Activated naive CD8-positive, alpha-beta T cell treated with anti-CD3 and anti-CD28 coated beads for 36 hours (primary cell): ENCODE measurements around the gene KCNJ5. TPM values are rescaled to one million over a fixed set of nuclear protein-coding genes. Genes with fewer than 3 reads are reported as not detected.

ENCODE experiments used
- DNase-seq: peaks from one replicate; pipeline ENCODE4 v3.0.0; 2021
- H3K27ac Mint-ChIP-seq: one replicate; pipeline ENCODE4 v1.8.0; 2022; ENCODE audit warnings: mild to moderate bottlenecking, moderate library complexity, mixed read lengths
- H3K27me3 Mint-ChIP-seq: one replicate; pipeline ENCODE4 v1.8.0; 2022; ENCODE audit warnings: mild to moderate bottlenecking, mixed read lengths
- H3K36me3 Mint-ChIP-seq: one replicate; pipeline ENCODE4 v1.8.0; 2021; ENCODE audit warnings: mild to moderate bottlenecking, mixed read lengths
- H3K4me1 Mint-ChIP-seq: one replicate; pipeline ENCODE4 v1.8.0; 2021; ENCODE audit warnings: mixed read lengths
- H3K4me3 Mint-ChIP-seq: one replicate; pipeline ENCODE4 v1.8.0; 2022; ENCODE audit warnings: mild to moderate bottlenecking, moderate library complexity, mixed read lengths
- H3K9me3 Mint-ChIP-seq: one replicate; pipeline ENCODE4 v1.8.0; 2022; ENCODE audit warnings: mixed read lengths
- total RNA-seq, 2 experiments: library from RNA; stranded (reverse); gene quantifications; one replicate each; pipeline ENCODE4 v1.2.3, GENCODE V29; 2021

Gene KCNJ5
- total RNA-seq, 2 experiments from 2014 or later, result not detected

DNA sequence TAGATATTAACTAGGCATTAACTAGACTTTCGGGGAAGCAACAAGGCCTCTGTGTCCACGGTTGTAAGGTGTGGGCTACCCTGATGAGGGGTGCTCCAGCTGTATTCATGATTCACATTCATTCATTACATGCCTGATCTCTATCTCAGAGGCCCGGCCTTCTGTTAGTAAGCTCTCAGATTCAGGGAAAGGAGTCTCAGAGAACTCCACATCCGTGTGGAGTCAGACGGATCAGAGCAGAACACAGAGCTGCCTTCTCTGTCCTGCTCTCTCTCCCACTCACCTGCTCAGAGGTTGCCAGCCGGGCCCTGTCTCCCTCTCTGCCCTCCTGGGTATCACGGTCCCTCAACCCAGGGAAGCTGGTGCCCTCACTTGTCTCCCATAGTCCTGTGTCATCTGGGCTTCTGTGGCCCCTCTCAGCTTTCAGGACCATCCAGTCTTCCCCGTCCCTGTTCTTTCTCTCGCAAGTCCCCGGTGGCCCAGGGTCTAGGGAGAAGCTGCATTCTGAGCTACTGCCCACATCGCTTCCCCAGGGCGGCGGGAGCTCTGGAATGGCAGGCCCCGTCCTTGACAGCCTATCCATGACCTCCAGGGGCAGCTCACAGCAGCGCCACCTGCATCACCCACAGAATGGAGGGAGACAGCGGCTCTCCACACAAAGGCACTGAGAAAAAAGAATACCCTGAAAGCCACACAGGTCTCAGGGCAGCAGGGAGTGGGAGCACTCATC is 47.2 kb downstream of the KCNJ5 start:
- Mint-ChIP-seq H3K4me3 (no peak overlapping the region), H3K27me3 (no peaks in the 10 kb centered on the region), H3K4me1 (no peaks in the 10 kb centered on the region), H3K27ac (no peak overlapping the region), H3K9me3 (no peaks in the 10 kb centered on the region), H3K36me3 (no peaks in the 10 kb centered on the region)
- DNase-seq, result no peak

- Mint-ChIP-seq H3K9me3 (no peaks in the 10 kb centered on the region), H3K36me3 (no peaks in the 10 kb centered on the region), H3K27me3 (peaks cover 4% of the 10 kb centered on the region), H3K27ac (no peak overlapping the region), H3K4me1 (no peaks in the 10 kb centered on the region), H3K4me3 (no peak overlapping the region)
- DNase-seq, result no peak
Measured at GRCh38 chr11:128939591-128939990, 48.4 kb downstream of the KCNJ5 start.

DNA sequence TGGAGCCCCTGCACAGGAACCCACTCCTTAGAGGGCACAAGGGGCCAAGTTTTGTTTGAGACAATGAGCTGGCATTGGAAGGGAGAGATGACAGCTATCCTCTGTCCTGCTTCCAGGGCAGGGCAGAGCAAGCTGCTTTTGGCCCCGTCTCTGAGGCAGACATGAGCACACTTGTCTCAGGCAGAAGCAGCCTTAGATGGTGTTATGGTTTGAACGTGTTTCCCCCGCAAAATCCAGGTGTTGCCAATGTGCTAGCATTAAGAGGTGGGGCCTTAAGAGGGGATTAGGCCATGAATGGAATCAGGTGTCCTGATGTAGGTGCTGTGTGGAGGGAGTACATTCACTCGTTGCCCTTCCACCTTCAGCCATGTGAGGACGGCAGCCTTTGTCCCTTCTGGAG is 49.0 kb downstream of the KCNJ5 start:
- Mint-ChIP-seq H3K27ac (no peak overlapping the region), H3K4me3 (no peak overlapping the region), H3K4me1 (no peaks in the 10 kb centered on the region), H3K9me3 (no peaks in the 10 kb centered on the region), H3K36me3 (no peaks in the 10 kb centered on the region), H3K27me3 (peaks cover 4% of the 10 kb centered on the region)
- DNase-seq, result no peak

- no peaks in the 10 kb centered on the region for H3K4me1 Mint-ChIP-seq
- peaks cover 4% of the 10 kb centered on the region for H3K27me3 Mint-ChIP-seq
- H3K27ac Mint-ChIP-seq, result no peak overlapping the region
Measured at GRCh38 chr11:128940603-128941002, 49.4 kb downstream of the KCNJ5 start.

DNA sequence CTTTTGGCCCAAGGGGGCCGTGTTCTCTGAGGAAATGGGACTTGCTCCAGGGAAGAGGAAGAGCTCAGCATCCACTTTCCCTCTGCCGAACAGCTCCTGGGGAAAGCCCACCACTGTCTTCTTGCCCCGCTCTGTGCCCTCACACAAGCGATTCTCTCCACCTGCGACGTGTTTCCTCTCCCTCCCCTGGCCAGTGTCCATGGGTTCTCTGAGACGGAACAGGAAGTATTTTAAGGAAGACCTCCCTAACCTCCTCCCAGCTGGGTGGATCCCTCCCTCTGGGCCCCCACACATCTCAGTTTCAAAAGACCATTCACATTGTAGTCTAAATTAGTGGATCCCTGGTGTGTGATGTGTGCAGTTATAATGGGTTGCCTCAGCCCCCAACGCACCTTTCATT is 50.0 kb downstream of the KCNJ5 start:
- Mint-ChIP-seq H3K36me3 (no peaks in the 10 kb centered on the region), H3K9me3 (no peaks in the 10 kb centered on the region), H3K27me3 (peaks cover 4% of the 10 kb centered on the region), H3K4me3 (no peak overlapping the region), H3K27ac (no peak overlapping the region), H3K4me1 (no peaks in the 10 kb centered on the region)
- no peak for DNase-seq

More at GRCh38 chr11:128940603-128941002, 49.4 kb downstream of the KCNJ5 start:
- Mint-ChIP-seq H3K9me3 (no peaks in the 10 kb centered on the region), H3K4me3 (no peak overlapping the region), H3K36me3 (no peaks in the 10 kb centered on the region)
- no peak for DNase-seq

DNA sequence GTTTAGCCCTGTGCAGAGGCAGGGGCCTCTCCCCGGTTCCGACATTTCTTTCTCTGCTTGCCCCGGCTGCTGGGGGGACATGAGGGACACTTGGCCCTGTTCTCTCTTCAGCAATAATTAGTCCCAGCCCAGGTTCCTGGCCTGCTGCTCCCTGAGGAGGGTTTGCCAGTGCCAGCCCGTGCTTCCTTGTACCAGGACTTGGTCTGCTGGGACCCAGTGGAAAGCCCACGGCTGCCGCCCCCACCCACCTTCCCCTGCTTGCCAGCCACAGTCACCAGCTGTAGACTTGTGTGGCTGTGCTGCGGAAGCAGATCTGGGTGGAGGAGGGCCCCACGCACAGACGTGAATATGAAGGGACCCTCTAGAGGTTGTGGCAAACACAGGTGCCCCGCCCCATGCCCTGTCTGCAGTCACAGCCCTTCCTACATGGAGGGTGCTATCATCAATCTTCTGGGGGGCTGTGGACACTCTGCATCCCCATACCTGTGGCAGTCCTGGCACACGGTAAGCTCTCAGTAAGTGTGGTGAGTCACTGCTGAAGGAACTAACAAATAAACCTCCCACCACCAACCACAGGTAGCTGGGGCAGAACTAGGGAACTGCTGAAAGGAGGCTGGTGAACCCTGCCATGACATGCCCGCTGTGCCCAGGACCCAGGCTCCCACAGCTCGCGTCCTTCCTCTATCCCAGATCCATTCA is 50.6 kb downstream of the KCNJ5 start:
- H3K36me3 Mint-ChIP-seq, result no peaks in the 10 kb centered on the region
- H3K4me1 Mint-ChIP-seq, result peaks cover 2% of the 10 kb centered on the region
- peaks cover 4% of the 10 kb centered on the region for H3K27me3 Mint-ChIP-seq

GRCh38 chr11:128942272-128942612 is 51.1 kb downstream of the KCNJ5 start:
- Mint-ChIP-seq H3K27me3 (peaks cover 4% of the 10 kb centered on the region), H3K27ac (no peak overlapping the region), H3K36me3 (no peaks in the 10 kb centered on the region), H3K9me3 (no peaks in the 10 kb centered on the region), H3K4me1 (peaks cover 2% of the 10 kb centered on the region), H3K4me3 (no peak overlapping the region)
- no peak for DNase-seq

More for the DNA sequence above, 50.6 kb downstream of the KCNJ5 start:
- Mint-ChIP-seq H3K4me3 (no peak overlapping the region), H3K9me3 (no peaks in the 10 kb centered on the region), H3K27ac (no peak overlapping the region)
- DNase-seq, result no peak

GRCh38 chr11:128942817-128943427 is 51.8 kb downstream of the KCNJ5 start, which contains the start of gene TP53AIP1:
Gene TP53AIP1 (minus strand): TSS chr11:128942871. CDS start chr11:128937818, 5,053 bp downstream.
- H3K4me3 Mint-ChIP-seq, result no peak within 1 kb of the TSS
- H3K4me1 Mint-ChIP-seq, result peaks cover 2% of the 10 kb centered on the region
- H3K9me3 Mint-ChIP-seq, result no peaks in the 10 kb centered on the region
- H3K27ac Mint-ChIP-seq, result no peak within 1 kb of the TSS
- H3K27me3 Mint-ChIP-seq, result peaks cover 4% of the 10 kb centered on the region
- DNase-seq, result no peak
- no peaks in the 10 kb centered on the region for H3K36me3 Mint-ChIP-seq

GRCh38 chr11:128943428-128943976 is 52.3 kb downstream of the KCNJ5 start:
- H3K4me3 Mint-ChIP-seq, result no peak overlapping the region
- no peak overlapping the region for H3K27ac Mint-ChIP-seq
- H3K36me3 Mint-ChIP-seq, result no peaks in the 10 kb centered on the region
- H3K9me3 Mint-ChIP-seq, result no peaks in the 10 kb centered on the region
- DNase-seq, result no peak
- H3K27me3 Mint-ChIP-seq, result peaks cover 4% of the 10 kb centered on the region
- peaks cover 2% of the 10 kb centered on the region for H3K4me1 Mint-ChIP-seq

DNA sequence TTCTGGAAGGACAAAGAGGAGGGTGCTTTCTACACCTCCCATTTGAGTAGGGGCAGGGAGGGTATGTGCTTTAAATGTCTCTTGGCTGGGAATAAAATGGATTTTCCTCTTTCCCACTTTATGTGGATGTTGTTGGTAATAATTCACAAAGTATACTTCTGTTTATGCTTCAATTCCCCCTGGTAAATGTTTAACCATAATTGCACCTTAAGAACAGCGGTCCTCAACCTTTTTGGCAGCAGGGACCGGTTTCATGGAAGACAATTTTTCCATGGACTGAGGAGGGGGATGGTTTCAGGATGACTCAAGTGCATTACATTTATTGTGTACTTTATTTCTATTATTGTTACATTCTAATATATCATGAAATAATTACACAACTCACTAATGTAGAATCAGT is 55.5 kb downstream of the KCNJ5 start:
- DNase-seq, result no peak
- Mint-ChIP-seq H3K36me3 (no peaks in the 10 kb centered on the region), H3K4me3 (no peak overlapping the region), H3K27me3 (peaks cover 10% of the 10 kb centered on the region), H3K27ac (no peak overlapping the region), H3K9me3 (no peaks in the 10 kb centered on the region), H3K4me1 (peaks cover 2% of the 10 kb centered on the region)

GRCh38 chr11:128947773-128948172 is 56.6 kb downstream of the KCNJ5 start:
- Mint-ChIP-seq H3K27ac (no peak overlapping the region), H3K27me3 (peaks cover 10% of the 10 kb centered on the region), H3K4me1 (peaks cover 2% of the 10 kb centered on the region), H3K9me3 (no peaks in the 10 kb centered on the region), H3K36me3 (no peaks in the 10 kb centered on the region), H3K4me3 (no peak overlapping the region)
- no peak for DNase-seq

DNA sequence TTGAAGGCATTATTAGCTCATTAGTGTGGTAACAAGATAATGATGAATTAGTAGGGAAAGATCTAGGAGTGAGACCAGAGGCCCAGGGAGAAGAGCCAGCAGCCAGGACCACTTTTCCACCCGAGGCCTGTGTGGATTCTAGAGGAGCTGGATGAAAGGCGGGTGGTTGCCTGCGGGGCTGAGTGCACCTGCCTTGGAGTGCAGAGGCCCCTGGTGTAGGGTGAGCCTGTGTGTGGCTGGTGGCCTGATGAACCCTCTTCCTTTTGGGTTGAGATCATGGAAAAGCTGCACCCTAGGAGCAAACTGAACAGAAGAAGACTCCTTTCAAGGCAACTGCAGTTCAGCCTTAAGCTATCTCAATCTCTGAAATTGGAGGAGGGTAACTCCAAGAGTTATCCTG is 57.4 kb downstream of the KCNJ5 start:
- Mint-ChIP-seq H3K27me3 (peaks cover 7% of the 10 kb centered on the region), H3K9me3 (no peaks in the 10 kb centered on the region), H3K27ac (no peak overlapping the region), H3K4me3 (no peak overlapping the region), H3K4me1 (peaks cover 2% of the 10 kb centered on the region), H3K36me3 (no peaks in the 10 kb centered on the region)
- DNase-seq, result no peak

DNA sequence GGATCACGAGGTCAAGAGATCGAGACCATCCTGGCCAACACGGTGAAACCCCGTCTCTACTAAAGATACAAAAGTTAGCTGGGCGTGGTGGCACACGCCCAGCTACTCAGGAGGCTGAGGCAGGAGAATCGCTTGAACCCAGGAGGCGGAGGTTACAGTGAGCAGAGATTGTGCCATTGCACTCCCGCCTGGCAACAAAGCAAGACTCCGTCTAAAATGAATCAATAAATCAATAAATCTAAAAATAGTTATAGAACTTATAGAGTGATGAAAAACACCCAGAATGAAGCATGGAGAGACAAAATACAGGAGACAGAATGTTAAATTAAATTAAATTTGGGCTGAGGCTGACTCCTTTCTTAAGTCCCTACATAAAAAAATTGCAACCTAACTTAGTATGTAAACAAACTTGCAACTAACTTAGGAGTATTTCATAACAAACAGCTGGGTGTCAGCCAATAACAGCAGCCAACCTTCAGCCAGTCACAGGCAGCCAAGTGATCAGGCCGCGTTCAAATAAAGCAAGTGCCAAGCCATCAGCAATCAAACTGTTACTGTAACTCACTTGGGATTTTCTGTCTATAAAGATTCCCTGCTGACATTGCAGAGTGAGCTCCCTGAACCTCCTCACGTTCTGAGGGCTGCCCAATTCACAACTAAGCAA is 58.8 kb downstream of the KCNJ5 start:
- Mint-ChIP-seq H3K36me3 (no peaks in the 10 kb centered on the region), H3K4me1 (peaks cover 2% of the 10 kb centered on the region), H3K27ac (no peak overlapping the region), H3K27me3 (peaks cover 5% of the 10 kb centered on the region), H3K9me3 (no peaks in the 10 kb centered on the region), H3K4me3 (no peak overlapping the region)
- DNase-seq, result no peak

DNA sequence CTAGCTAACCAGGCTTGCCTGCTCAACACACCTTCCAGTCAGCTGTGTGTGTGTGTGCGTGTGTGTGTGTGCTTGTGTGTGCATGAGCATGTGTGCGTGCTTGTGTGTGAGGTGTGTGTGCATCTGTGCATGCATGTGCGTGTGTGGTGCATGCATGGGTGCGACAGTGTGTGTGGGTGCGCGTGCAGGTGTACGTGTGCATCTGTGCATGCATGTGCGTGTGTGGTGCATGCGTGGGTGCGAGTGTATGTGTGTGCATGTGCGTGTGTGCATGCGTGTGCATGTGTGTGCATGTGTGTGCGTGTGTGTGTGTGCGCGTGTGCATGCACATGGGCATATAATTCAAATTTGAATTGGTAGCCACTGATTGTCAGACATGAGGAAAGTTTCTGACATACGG is 62.0 kb downstream of the KCNJ5 start:
- Mint-ChIP-seq H3K27ac (no peak overlapping the region), H3K9me3 (no peaks in the 10 kb centered on the region), H3K36me3 (no peaks in the 10 kb centered on the region), H3K27me3 (peaks cover 13% of the 10 kb centered on the region), H3K4me1 (peaks cover 1% of the 10 kb centered on the region), H3K4me3 (no peak overlapping the region)
- no peak for DNase-seq

DNA sequence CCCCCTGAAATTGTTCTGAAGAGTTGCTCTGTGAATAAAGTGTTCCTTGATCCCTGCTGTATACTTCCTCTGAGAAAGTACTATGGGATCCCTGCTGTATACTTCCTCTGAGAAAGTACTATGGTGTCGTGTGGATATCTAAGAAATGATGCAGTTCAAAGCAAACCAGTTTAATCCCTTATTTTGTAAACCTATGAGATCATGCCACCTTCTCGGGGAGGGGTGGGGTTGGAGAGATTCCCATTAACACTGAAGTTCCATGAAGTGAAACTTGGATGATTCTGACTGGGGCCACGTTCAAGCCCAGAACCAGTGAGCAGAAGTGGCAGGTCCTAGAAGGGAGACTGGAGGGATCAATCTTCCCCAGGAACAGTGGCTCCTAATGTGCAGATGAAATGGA is 64.5 kb downstream of the KCNJ5 start:
- Mint-ChIP-seq H3K9me3 (no peaks in the 10 kb centered on the region), H3K4me1 (peaks cover 1% of the 10 kb centered on the region), H3K36me3 (no peaks in the 10 kb centered on the region), H3K27ac (no peak overlapping the region), H3K27me3 (peaks cover 8% of the 10 kb centered on the region), H3K4me3 (no peak overlapping the region)
- DNase-seq, result no peak
